SK-N-SH treated with all-trans-retinoic acid at 6 μM for 48 hours (cell line): Measurements from ENCODE around the gene TNS3.

ENCODE experiments used
- ATAC-seq: fragments of 200-7000 bp; cut with Tn5 transposase; 3 replicates; pipeline ENCODE4 v1.9.1; 2020; ENCODE audit warnings: mild to moderate bottlenecking, moderate library complexity
- CSDC2 ChIP-seq: fragments of 250-450 bp; sonication (Bioruptor Pico); IDR thresholded peaks from 2 replicates; pipeline ENCODE4 v1.5.0; 2020; ENCODE audit warnings: mild to moderate bottlenecking, moderate library complexity
- GLIS3 ChIP-seq: fragments of 250-450 bp; sonication (Bioruptor Pico); IDR thresholded peaks from 2 replicates; pipeline ENCODE4 v1.5.0; 2020; ENCODE audit warnings: mild to moderate bottlenecking, moderate library complexity
- OSR1 ChIP-seq: fragments of 250-450 bp; sonication (Bioruptor Pico); IDR thresholded peaks from 2 replicates; pipeline ENCODE4 v1.8.0; 2022; ENCODE audit warnings: moderate library complexity, mild to moderate bottlenecking, inconsistent platforms
- PPARA ChIP-seq: fragments of 250-450 bp; sonication (Bioruptor Pico); IDR thresholded peaks from 2 replicates; pipeline ENCODE4 v1.5.0; 2020; ENCODE audit warnings: mild to moderate bottlenecking, borderline replicate concordance
- TCF4 ChIP-seq: fragments of 250-450 bp; sonication (Bioruptor Pico); IDR thresholded peaks from 2 replicates; pipeline ENCODE4 v1.8.0; 2021; ENCODE audit warnings: mild to moderate bottlenecking, moderate library complexity, borderline replicate concordance
- ZFP3 ChIP-seq: fragments of 250-450 bp; sonication (Bioruptor Pico); IDR thresholded peaks from 2 replicates; pipeline ENCODE4 v1.5.0; 2020; ENCODE audit warnings: mild to moderate bottlenecking, moderate library complexity
- ZFP30 ChIP-seq: fragments of 450-650 bp; formaldehyde crosslinking; IDR thresholded peaks from 2 replicates; pipeline ENCODE4 v1.5.0; 2022; ENCODE audit warnings: mild to moderate bottlenecking, moderate library complexity
- ZNF70 ChIP-seq: fragments of 450-650 bp; formaldehyde crosslinking; IDR thresholded peaks from 2 replicates; pipeline ENCODE4 v1.5.0; 2020; ENCODE audit warnings: mild to moderate bottlenecking, moderate library complexity
- TF ChIP-seq, protein P1 (sequence below): fragments of 250-450 bp; sonication (Bioruptor Pico); IDR thresholded peaks from 2 replicates; pipeline ENCODE4 v1.5.1; 2021; ENCODE audit warnings: mild to moderate bottlenecking, moderate library complexity
- TF ChIP-seq, protein P2 (sequence below): fragments of 250-450 bp; sonication (Bioruptor Pico); IDR thresholded peaks from 2 replicates; pipeline ENCODE4 v1.5.0; 2020; ENCODE audit warnings: mild to moderate bottlenecking, moderate library complexity
- TF ChIP-seq, protein P3 (sequence below): fragments of 250-450 bp; sonication (Bioruptor Pico); IDR thresholded peaks from 2 replicates; pipeline ENCODE4 v1.8.0; 2020; ENCODE audit warnings: mild to moderate bottlenecking, moderate library complexity, borderline replicate concordance

Gene TNS3

DNA sequence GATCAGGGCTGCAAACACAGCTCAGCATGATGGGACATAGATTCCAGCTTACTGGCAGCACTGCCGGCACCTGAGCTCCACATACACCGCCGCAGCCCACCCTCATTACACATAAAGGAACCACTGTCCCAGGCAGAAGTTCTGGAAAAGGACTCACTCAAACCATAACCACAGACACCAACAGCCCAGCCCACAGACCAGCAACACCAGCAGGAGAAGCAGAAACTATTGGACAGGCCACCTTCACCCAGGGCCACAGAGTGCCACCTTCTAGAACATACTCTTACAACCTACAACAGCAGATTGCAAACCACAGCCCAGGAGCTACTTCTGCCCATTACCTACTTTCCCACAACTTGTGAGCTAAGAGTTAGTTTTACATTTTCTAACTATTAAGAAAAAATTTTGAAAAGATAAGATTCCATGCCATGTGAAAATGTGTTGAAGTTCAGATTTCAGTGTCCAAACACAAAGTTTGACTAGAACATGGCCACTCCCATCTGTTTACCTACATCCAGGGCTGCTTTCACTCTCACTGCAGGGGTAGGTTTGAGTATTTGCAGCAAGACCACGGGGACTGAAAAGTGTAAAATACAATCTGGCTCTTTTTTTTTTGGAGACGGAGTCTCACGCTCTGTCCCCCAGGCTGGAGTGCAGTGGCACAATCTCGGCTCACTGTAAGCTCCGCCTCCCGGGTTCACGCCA is 153.0 kb downstream of the TNS3 start (continued):
- TF ChIP-seq, protein P1, sequence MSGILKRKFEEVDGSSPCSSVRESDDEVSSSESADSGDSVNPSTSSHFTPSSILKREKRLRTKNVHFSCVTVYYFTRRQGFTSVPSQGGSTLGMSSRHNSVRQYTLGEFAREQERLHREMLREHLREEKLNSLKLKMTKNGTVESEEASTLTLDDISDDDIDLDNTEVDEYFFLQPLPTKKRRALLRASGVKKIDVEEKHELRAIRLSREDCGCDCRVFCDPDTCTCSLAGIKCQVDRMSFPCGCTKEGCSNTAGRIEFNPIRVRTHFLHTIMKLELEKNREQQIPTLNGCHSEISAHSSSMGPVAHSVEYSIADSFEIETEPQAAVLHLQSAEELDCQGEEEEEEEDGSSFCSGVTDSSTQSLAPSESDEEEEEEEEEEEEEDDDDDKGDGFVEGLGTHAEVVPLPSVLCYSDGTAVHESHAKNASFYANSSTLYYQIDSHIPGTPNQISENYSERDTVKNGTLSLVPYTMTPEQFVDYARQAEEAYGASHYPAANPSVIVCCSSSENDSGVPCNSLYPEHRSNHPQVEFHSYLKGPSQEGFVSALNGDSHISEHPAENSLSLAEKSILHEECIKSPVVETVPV (CRISPR knock-in tag), result no peak
- no peak for TF ChIP-seq ZFP30 (CRISPR knock-in tag)

DNA sequence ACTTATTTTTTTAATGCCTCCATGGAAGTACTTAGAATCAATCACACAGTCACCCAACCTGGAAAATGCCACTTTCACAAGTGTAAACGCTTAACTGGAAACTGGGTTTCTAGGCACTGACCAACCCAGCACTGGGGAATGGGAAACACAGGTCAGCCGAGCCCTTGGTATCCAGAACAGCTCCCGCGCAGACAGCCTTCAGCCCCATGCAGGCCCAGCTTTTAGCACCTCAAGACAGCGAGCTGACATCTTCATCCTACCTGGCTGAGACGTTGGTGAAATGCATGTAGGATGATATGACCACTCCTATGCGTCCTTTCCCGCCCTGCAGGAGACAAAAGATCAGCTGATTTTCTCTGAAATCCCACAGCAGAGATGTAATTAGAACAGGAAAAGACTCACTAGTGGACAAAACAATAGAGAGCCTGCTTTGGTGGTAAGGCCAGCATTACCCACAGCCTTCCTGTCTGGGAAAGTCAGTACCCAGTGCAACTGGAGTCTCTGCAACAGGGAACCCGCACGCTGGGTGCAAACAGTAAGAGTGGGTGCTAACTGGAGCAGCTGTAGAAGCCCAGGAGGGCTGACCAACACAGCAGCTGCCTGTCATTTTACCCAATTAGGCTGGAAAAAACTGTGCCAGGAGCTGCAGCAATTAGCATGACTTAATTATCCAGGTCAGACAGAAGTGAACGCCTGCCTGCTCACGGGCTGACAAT is 153.7 kb downstream of the TNS3 start:
- ATAC-seq, result peak; percentile 40; the same call in 1 of the 3 replicates
- TF ChIP-seq GLIS3, result no peak
- TF ChIP-seq TCF4 (CRISPR knock-in tag), result peak; percentile 70; the same call in 1 of the 2 replicates
- peak; percentile 41; the same call in 1 of the 2 replicates for TF ChIP-seq ZFP3 (CRISPR knock-in tag)
- TF ChIP-seq PPARA (CRISPR knock-in tag), result 0 out of 2 replicates have a peak, but pooled peaks have one; percentile 17
- TF ChIP-seq, protein P2, sequence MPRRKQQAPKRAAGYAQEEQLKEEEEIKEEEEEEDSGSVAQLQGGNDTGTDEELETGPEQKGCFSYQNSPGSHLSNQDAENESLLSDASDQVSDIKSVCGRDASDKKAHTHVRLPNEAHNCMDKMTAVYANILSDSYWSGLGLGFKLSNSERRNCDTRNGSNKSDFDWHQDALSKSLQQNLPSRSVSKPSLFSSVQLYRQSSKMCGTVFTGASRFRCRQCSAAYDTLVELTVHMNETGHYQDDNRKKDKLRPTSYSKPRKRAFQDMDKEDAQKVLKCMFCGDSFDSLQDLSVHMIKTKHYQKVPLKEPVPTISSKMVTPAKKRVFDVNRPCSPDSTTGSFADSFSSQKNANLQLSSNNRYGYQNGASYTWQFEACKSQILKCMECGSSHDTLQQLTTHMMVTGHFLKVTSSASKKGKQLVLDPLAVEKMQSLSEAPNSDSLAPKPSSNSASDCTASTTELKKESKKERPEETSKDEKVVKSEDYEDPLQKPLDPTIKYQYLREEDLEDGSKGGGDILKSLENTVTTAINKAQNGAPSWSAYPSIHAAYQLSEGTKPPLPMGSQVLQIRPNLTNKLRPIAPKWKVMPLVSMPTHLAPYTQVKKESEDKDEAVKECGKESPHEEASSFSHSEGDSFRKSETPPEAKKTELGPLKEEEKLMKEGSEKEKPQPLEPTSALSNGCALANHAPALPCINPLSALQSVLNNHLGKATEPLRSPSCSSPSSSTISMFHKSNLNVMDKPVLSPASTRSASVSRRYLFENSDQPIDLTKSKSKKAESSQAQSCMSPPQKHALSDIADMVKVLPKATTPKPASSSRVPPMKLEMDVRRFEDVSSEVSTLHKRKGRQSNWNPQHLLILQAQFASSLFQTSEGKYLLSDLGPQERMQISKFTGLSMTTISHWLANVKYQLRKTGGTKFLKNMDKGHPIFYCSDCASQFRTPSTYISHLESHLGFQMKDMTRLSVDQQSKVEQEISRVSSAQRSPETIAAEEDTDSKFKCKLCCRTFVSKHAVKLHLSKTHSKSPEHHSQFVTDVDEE (CRISPR knock-in tag), result peak; percentile 89; the same call in 1 of the 2 replicates
- TF ChIP-seq, protein P3, sequence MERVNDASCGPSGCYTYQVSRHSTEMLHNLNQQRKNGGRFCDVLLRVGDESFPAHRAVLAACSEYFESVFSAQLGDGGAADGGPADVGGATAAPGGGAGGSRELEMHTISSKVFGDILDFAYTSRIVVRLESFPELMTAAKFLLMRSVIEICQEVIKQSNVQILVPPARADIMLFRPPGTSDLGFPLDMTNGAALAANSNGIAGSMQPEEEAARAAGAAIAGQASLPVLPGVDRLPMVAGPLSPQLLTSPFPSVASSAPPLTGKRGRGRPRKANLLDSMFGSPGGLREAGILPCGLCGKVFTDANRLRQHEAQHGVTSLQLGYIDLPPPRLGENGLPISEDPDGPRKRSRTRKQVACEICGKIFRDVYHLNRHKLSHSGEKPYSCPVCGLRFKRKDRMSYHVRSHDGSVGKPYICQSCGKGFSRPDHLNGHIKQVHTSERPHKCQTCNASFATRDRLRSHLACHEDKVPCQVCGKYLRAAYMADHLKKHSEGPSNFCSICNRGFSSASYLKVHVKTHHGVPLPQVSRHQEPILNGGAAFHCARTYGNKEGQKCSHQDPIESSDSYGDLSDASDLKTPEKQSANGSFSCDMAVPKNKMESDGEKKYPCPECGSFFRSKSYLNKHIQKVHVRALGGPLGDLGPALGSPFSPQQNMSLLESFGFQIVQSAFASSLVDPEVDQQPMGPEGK (CRISPR knock-in tag), result no peak

DNA sequence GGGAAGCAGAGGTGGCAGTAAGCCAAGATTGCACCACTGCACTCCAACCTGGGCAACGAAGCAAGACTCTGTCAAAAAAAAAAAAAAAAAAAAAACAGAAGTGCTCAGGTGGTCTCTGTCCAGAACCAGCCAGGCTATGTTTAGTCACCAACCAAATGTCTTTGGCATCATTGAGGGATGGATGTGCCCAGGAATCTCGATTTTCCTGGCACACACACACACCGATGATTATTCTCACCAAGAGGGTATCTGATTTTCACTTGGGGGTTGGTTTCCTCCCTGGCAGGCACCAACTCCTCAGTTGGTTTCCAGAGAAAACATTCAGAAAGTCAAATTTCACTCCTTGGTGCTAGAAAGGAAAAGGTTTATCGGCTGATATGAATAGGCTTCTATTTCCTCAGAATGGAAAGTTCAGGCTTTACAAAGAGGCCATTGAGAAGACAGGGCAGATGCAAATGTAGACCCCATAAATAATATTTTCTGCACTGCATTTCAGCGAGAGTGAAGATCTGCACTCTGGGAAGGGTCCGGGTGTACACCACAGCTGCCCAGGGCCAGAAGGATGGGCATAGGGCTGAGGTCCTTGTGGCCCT is 154.8 kb downstream of the TNS3 start:
- TF ChIP-seq, protein P2 (CRISPR knock-in tag), result no peak
- no peak for TF ChIP-seq OSR1 (CRISPR knock-in tag)
- TF ChIP-seq, protein P3 (CRISPR knock-in tag), result no peak
- no peak for TF ChIP-seq TCF4 (CRISPR knock-in tag)
- TF ChIP-seq GLIS3, result no peak
- no peak for ATAC-seq

DNA sequence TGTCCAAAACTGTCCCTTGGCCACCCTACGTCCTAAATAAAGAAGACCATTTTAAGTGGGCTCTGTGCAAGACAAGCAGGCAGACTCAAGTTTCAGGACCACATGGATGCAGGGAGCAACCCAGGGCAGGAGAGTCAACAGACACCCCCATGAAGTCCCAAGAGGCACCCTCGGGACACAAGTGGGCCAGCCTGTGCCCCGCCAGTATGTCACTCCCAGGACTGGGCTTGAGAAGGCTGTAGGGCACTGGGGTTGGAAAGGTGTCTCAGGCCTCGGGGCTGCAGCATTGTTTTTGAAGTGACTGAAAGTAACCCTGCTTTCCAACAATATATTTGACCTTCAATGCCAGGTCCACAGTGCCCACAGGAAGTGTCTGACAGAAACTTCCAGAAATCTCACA is 157.4 kb downstream of the TNS3 start:
- ATAC-seq, result no peak
- no peak for TF ChIP-seq ZNF70 (CRISPR knock-in tag)
- TF ChIP-seq, protein P2 (CRISPR knock-in tag), result no peak
- TF ChIP-seq ZFP3 (CRISPR knock-in tag), result no peak
- TF ChIP-seq, protein P3 (CRISPR knock-in tag), result no peak
- no peak for TF ChIP-seq TCF4 (CRISPR knock-in tag)
- no peak for TF ChIP-seq CSDC2 (CRISPR knock-in tag)
- TF ChIP-seq, protein P1 (CRISPR knock-in tag), result no peak
